ENCODE data around the gene YY1AP1.
"Not testable (repeated sequence)": the region's sequence is repeated elsewhere in the genome, so short reads cannot be mapped to it uniquely, and the experiment has no call there.

The YY1AP1 gene

GRCh38 chr1:155648207-155649147 lies 40.1 kb downstream of the YY1AP1 start:
- no peak for DNase-seq (ENCODE audit: insufficient read length, low spot score)
- FAIRE-seq = peak; percentile 11

DNA sequence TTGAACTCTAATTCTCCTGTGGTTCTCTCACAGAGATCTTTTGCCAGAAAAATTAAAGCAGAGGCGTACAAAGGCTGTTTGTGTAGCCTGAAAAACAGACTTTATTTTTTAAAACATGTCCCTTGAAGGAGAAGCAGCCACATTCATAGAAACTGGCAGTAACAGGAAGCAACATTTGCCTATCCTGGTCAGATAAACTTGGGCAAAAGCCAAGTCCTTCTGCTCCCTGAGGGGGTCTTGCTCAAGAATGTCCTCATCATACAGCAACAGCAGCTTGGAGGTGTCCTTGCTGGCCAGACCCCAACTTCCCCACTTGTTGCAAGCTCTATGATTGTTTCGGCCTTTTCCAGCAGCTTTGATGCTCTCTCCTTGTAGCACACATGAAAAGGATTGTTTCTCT lies 42.3 kb downstream of the YY1AP1 start:
- DNase-seq (ENCODE audit: insufficient read length, low spot score) = no peak

DNA sequence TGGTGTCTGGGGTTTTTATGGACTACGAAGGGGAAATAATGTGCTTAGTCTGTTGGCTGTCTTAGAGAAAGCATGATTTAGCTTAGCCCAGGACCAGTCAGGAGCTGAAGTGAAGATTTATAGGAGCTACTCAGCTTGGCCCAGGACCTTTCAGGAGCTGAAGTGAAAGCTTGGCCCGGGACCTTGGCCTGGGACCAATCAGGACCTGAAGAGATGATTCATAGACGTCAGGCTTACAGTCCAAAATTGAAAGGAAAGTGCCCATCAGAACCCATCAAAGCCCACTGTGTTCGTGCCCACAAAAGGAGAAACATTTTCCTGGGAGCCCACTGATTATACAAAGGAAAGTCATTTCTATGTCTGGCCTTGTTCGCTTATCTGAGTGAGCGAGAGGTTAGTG lies 42.9 kb downstream of the YY1AP1 start:
- DNase-seq (ENCODE audit: insufficient read length, low spot score) = no peak
- FAIRE-seq = no peak

More for the DNA sequence above, 42.3 kb downstream of the YY1AP1 start:
- no peak for FAIRE-seq

DNA sequence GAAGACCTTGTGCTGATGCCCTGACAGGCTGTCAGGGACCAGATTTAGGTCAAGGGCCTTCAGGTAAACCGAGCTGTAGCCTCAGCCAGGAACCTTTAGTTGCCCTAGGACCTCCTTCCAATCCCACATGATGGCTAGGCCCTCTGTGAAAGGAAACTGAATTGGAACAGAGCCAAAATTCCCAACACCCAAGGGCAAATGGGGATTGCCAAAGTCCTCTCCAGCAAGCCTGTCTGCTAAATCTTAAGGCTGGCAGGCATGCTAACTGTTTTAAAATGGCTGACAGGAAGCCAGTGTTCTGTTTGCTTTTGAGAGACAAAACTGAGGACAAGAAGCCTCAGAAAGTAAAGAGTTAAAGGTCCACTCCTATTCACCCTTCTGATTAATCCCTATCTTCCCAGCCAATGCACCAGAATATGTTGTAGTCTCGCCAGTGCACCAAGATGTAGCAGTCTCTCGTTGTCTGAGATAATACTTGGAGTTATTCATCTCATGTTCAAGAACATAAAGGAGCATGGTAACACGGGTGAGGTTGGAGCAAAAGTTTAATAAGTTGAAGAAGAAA lies 43.5 kb downstream of the YY1AP1 start:
- FAIRE-seq (no peak), DNase-seq (ENCODE audit: insufficient read length, low spot score) (no peak)

GRCh38 chr1:155643230-155643629 lies 45.3 kb downstream of the YY1AP1 start:
- DNase-seq (ENCODE audit: insufficient read length, low spot score) = no peak
- no peak for FAIRE-seq

DNA sequence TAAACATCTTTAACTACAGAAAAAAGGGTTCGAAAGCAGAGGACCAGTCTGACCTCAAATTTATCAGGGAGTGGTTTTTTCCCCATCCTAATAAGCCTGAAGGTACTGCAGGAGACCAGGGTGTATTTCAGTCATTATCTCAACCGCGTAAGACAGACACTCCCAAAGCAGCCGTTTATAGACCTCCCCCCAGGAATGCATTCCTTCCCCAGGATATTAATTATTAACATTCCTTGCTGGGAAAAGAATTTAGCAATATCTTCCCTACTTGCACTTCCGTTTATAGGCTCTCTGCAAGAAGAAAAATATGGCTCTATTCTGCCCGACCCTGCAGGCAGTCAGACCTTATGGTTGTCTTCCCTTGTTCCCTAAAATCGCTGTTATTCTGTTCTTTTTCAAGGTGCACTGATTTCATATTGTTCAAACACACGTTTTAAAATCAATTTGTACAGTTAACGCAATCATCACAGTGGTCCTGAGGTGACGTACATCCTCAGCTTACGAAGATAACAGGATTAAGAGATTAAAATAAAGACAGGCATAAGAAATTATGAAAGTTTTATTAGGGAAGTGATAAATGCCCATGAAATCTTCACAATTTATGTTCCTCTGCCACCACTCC lies 45.9 kb downstream of the YY1AP1 start:
- not testable (repeated sequence) for DNase-seq (ENCODE audit: insufficient read length, low spot score)

DNA sequence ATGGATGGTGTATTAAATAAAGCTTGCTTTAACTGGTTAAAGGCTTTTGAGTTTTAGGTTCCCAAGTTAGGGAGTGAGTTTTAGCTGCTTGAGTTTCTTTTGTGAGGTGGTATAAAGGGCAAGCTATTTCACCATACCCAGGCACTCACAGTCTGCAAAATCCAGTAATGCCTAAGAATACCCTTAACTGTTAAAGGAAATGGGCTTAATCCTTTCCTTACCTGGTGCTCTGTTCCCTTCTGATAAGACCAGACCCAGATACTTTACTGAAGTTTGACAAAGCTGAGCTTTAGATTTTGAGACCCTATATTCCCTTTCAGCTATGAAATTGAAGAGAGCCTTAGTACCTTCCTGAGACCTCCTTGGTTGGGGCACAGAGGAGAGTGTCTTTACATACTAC lies 48.2 kb downstream of the YY1AP1 start:
- FAIRE-seq (no peak), DNase-seq (ENCODE audit: insufficient read length, low spot score) (no peak)

More for the DNA sequence above, 45.9 kb downstream of the YY1AP1 start:
- not testable (repeated sequence) for FAIRE-seq

- DNase-seq (ENCODE audit: insufficient read length, low spot score) = no peak
- FAIRE-seq = peak; percentile 40
Observed at GRCh38 chr1:155636397-155637153, 52.0 kb downstream of the YY1AP1 start.

- DNase-seq (ENCODE audit: insufficient read length, low spot score); FAIRE-seq: not testable (repeated sequence)
Observed at GRCh38 chr1:155626428-155626827, 62.1 kb downstream of the YY1AP1 start.

DNA sequence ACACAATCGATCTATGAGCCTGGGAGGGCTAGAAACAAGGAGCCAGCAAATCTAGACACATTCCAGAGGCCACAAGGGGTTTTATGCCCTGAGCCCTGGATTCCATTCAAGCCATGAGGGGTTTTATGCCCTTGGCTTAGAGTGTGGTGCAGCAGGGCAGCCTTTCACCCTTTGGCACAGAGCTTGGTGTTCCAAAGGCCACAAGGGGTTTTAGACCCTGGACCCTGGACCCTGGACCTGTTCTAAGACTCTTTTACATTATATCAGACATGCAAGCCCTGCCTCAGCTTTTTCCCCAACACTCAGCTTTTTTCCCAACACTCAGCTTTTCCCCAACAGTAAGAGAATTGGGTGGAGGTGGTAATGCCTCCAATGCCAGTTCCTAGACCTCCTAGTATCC lies 65.2 kb downstream of the YY1AP1 start:
- FAIRE-seq = no peak

DNA sequence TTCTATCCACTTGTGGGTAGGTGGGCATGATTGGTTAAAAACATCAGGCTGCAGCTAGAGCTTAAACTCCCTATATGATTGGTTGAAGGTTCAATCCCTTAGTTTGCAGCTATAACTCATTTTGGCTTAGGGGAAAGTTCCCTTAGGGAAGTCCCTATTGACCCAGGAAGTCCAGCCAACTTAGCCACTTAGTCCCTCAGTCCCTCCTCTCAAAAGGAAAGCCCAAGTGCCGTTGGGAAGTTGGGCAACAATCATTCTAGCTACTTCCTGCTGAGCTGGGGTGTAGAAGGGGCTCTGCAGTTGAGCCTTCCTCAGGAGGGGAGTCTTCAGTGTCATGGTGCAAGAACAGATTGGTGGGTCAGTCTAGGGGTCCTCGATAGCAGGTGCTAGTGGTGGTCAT lies 66.4 kb downstream of the YY1AP1 start:
- FAIRE-seq (no peak), DNase-seq (ENCODE audit: insufficient read length, low spot score) (no peak)

More for the DNA sequence above, 65.2 kb downstream of the YY1AP1 start:
- DNase-seq (ENCODE audit: insufficient read length, low spot score) = no peak

DNA sequence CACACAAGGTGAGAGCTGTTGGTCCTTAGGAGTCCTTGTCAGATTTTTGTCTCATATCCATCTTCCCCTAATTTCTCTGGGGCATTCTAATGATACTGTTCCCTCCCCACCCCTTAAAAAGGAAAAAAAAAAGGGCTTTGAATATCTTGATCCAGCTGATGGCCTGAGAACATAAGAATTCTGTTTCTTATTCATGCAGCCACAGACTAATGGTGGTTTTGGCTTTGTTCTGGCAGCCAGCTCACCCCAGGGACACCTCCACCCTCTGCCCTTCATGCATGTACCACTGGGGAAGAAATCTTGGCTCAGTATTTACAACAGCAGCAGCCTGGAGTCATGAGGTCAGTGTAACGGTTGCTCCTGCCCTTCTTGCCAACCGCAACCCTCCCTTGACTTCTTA lies 75.3 kb downstream of the YY1AP1 start:
- FAIRE-seq; DNase-seq (ENCODE audit: insufficient read length, low spot score): not testable (repeated sequence)

GRCh38 chr1:155610257-155610647 lies 78.3 kb downstream of the YY1AP1 start:
- not testable (repeated sequence) for FAIRE-seq; DNase-seq (ENCODE audit: insufficient read length, low spot score)

DNA sequence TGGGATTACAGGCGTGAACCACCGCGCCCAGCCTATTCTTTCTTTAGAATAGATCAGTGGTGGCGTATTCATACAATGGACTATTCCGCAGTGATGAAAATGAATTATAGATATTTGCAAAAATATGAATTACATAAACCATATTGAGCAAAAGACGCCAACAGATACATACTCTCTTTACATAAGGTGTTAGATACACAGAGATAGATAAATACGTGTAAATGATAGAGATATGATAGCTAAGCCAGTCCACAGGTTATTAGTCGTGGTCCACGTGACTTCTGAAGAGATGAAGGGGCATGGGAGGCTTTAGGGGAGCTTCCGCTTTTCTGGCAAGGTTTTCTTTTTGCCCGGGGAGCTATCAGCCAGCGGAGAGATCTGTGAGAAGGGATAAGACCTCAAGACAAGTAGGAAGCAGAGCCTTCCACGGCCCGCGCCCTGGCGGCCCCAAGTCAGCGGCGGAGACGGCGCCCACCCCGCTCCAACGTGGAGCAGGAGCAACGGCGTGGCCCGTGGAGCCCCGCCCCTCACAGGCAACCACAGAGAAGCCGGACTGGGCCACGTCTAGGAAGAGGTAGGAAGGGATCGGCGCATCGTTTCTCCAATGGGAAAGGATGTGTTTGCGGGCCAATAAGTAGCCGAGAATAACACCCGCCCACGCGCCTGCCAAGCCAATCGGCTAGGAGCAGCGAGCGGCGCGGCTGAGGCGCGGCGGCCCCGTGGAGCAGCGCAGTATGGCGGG lies 78.9 kb downstream of the YY1AP1 start, which contains the start of gene MSTO1:
Gene MSTO1, plus strand, starts transcription at position 704 of the 742 bp plus-strand sequence. Its CDS starts 31 bp downstream, at position 735.
- DNase-seq (ENCODE audit: insufficient read length, low spot score) = peak; percentile 69
- FAIRE-seq = peak; percentile 92
